ENCODE measurements around the gene TAF10.

TAF10 gene

GRCh38 chr11:6625156-6625831 lies 13.3 kb upstream of the TAF10 start:
- DNase-seq (ENCODE audit: low read depth in 2 of 2) = no peak

DNA sequence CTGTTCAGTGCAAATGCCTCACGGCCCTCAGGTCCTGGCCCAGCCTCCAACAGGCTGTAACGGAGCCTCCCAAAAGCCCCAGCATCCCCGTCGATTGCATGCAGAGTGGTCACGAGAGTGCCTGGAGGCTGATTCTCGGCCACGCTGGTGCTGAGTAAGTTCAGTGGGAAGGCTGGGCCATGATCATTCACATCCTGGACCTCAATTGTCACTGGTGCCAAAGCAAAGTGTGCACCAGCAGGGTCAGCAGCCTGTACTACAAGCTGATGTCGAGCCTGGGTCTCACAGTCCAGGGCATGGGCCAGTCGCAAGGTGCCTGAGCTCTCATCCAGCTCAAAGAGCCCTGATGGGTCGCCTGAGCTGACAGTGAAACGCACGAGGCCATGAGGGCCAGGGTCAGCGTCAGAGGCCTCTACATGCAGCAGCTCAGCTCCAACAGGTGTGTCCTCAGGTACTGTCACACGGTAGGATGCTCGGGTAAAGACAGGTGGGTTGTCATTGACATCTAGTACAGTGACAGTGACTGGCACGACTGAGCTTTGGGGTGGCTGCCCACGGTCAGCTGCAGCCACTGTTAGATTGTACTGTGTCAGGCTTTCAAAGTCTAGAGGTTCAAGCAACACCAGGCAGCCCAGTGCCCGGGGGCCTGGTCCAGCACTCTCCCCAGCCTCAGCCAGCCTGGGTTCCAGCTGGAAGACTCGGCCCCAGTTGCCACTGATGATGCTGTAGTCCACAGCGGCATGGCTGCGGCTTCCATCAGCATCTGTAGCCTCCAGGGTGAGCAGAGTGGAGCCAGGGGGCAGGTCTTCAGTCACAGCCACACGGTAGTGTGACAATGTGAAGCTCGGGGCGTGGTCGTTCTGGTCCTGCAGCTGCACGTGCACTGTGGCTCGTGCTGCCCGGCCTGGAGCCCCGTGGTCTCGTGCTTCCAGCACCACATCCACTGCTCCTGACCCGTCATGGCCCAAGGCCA lies 11.7 kb upstream of the TAF10 start:
- no peak for DNase-seq (ENCODE audit: low read depth in 2 of 2)

DNA sequence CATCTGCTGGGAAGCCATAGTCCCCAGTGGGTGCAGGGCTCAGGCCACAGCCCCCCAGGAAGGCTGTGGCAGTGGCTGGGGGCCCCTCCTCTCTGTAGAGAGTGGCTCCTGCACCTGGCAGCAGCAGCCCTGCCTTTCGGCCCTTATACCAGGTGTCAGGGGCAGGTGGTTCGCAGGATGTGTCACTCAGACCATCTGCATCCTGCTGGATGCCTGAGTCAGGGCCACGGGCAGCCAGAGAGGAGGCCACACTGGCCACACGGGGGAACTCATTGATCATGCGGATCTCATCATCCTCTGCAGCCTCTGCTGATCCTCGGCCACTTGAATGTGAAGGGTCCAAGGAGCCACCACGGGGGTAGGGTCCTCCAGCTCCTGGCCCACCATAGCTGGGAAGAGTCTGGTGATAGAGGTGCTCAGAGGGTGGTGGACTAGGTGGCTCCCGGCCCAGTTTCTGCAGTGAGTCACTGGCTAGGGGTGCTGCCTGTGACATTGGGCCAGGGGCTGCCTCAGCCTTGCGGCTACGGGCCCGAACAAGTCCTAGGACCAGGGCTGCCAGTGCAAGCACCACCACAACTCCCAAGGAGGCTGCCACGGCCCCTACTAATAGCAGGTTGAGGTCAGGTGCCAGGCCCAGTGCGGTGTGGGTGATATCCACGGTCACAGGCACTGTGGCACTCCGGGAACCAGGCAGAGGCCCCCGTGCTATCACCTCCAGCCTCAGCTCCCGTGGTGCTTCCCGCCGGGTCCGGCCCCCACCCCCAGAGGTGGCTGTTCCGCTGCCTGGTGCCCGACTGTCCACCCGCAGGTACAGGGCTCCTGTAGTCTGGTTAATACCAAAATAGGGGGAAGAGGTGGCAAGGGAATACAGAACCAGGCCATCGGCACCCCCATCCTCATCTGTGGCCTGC lies 10.5 kb upstream of the TAF10 start:
- no peak for DNase-seq (ENCODE audit: low read depth in 2 of 2)

GRCh38 chr11:6621711-6622211 lies 9.7 kb upstream of the TAF10 start:
- DNase-seq (ENCODE audit: low read depth in 2 of 2) = no peak

DNA sequence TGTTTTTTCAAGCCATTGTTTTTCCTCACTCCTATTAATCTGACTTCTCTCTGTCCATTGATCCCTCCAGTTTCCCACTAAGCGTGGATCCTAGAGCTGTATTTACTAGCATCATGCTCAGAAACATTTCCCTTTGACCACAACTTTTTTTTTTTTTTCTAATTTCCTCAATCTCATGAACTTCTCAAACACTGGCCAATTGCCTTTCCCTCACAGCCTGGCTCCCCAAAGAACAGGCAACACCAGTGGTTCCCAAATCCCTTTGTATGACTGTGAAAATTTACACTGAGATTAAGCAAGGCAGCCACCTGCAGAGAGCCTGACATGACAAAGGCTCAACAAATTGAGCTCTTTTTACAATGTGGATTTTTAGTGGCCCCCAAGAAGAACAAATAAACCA lies 8.6 kb upstream of the TAF10 start:
- no peak for DNase-seq (ENCODE audit: low read depth in 2 of 2)

DNA sequence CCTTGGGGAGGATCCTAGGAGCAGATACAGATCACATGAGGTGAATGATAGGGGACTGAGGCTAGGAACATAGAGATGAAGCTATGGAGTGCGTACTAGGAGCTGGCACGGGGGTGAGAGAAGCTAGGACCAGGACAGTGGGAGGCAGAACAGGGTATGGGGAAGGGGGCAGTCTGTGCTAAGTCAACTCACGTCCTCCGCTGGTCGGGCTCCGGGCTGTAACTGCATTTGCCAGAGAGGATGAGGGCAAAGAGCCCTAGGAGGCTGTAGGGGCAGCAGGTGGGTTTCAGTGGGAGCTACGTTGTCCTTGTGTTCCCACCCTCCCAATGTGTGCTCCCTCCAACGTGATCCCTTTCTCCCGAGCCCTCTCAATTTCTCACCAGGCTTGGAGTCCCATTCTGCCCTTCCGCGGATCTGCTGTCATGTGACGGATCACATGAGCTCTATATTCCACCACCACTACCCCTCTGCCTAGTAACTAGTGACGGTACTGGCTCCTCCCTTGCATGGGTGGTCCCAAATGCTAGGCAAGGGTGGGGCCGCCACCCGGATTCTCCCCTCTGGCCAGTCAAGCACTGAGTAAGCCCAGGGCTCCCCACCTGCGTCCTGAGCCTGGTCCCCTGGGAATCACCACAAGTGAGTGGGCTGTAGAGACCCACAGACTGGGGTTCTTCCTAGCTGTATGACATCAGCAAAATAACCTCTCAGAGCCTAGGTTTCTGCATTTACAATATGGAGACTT lies 7.2 kb upstream of the TAF10 start, which contains the start of gene TPP1:
TSS of gene TPP1 (minus strand) at position 419 of the 742 bp plus-strand sequence. CDS start at position 397, 22 bp downstream.
- DNase-seq (ENCODE audit: low read depth in 2 of 2) = peak; percentile 70 to 73

- peak in 1 of 2 donors; percentile 51 for DNase-seq (ENCODE audit: low read depth in 2 of 2)
Measured at GRCh38 chr11:6618117-6619003, 6.3 kb upstream of the TAF10 start.

DNA sequence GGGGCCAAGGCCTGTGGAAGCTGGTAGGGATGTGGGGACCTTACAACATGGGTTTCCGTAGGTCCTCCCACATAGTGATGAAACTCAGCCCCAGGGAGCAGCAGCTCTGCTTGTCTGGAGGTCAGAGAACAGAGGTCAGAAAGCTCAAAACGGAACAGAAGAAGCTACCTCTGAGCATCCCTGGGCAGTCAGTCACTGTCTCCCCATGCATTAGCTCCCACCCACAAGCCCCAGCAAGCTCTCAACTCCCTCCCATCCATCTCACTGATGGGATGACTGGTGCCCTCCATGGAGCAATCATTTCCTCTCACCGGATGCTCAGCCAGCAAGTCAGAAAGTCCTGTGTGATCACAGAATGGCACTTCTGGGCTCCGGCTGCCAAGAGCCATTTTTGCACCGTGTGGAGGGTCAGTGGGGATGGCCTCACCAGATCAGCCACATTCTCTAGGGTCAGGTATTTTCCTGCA lies 5.3 kb upstream of the TAF10 start:
- DNase-seq (ENCODE audit: low read depth in 2 of 2) = no peak

- no peak for DNase-seq (ENCODE audit: low read depth in 2 of 2)
Measured at GRCh38 chr11:6616596-6617250, 4.7 kb upstream of the TAF10 start.

- no peak for DNase-seq (ENCODE audit: low read depth in 2 of 2)
Measured at GRCh38 chr11:6615882-6616585, 4.0 kb upstream of the TAF10 start.

DNA sequence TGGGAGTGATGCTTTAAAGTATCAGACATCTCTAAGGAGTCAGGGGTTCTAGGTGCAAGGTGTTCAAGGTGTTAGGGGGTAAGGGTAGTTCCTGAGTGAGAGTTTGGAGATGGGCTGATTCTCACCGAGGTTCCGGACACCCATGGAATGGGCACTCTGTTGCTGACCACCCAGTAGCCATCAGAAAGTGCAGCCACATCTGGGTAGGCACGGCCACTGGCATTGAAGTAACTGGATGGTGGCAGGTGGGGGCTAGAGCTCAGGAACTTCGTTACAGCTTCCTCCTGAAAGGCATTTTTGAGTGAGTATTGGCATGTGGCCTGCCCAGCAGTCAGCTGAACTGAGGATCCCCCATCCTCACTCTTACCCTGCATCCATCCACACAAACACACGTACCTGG lies 3.0 kb upstream of the TAF10 start:
- DNase-seq (ENCODE audit: low read depth in 2 of 2) = no peak

- no peak for DNase-seq (ENCODE audit: low read depth in 2 of 2)
Measured at GRCh38 chr11:6614446-6614845, 2.4 kb upstream of the TAF10 start.

DNA sequence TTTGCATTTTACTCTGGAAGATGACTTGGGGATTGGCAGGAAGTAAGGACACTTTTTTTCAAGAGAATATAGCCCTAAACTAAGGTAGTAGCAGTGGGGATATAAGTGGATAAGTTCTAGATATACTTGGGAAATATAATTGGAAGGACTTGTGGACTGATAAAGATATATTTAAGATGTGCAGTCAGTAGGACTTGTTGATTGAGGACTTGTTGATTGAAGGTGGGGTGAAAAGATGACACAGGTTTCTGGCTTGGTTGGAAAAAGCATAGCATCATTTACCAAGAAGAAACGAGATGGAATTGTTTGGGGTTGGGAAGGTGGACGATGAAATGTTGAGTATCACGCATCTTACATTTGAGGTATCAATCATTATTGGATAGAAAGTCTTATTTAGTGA lies 1.5 kb upstream of the TAF10 start:
- no peak for DNase-seq (ENCODE audit: low read depth in 2 of 2)

- no peak for DNase-seq (ENCODE audit: low read depth in 2 of 2)
Measured at GRCh38 chr11:6611963-6612212, 128 bp downstream of the TAF10 start.

DNA sequence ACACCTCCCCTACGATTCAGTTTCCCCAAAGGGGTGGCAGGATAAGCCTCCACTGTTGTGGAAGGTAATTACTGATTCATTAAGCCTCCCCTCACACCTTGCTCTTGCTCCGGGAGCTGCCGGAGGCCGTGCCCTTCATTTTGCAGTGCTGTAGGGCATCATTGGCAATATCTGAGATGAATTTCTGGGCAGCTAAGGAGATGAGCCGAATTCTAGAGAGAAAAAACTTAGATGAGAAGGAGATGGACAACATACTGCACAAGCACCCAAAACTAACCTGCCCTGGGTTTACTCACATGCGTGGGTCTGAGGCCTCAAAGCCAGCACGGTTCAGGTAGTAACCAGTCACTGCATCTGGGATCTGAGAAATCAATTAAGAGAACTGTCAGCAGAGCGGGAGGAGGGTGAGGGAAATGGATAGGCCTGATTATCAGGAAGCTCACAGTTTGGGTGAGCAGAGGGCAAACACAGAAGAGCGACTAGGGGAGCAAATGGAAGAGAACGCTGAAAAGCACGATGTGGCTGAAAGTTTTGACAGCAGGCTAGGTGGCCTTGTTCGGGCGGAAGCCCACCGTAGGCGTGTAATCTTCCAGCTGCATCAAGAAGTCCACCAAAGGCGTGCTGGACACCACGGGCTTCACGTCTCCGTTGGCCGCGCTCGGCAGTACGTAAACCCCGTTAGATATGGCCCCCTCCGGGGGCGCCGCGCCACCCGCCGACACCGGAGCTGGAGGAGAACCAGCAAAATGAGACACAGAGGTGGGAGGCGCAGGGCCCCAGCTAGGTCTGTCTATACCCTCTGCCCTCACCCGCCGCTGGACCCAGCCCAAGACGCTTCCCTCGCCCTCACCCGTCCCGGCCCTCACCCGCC lies 689 bp downstream of the TAF10 start:
- DNase-seq (ENCODE audit: low read depth in 2 of 2) = no peak

- DNase-seq (ENCODE audit: low read depth in 2 of 2) = no peak
Measured at GRCh38 chr11:6610591-6610990, 1.4 kb downstream of the TAF10 start.

DNA sequence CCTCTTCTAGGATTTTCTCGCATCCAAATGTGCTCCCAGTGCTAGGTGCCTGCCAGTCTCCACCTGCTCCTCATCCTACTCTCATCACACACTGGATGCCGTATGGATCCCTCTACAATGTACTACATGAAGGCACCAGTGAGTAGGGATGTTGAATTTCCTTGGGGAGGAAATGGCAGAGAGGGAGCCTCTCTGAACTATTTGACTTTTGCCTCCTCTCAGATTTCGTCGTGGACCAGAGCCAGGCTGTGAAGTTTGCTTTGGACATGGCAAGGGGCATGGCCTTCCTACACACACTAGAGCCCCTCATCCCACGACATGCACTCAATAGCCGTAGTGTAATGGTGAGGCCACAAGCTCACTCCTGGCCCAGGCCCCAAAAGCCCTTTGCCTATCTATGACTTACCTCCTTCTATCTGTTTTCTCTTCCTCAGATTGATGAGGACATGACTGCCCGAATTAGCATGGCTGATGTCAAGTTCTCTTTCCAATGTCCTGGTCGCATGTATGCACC lies 2.5 kb downstream of the TAF10 start:
- DNase-seq (ENCODE audit: low read depth in 2 of 2) = no peak
